NCI-H2171 (cell line): ENCODE data around the gene NECAP2.
"Not testable (repeated sequence)": the region's sequence is repeated elsewhere in the genome, so short reads cannot be mapped to it uniquely, and the experiment has no call there.

Experiments used
- DNase-seq: peaks from one replicate; lab custom pipeline; 2025; lab: John Stamatoyannopoulos, UW

NECAP2 gene

GRCh38 chr1:16461681-16462080 is 21.2 kb downstream of the NECAP2 start:
- no peak for DNase-seq

- DNase-seq: no peak
Measured at GRCh38 chr1:16462773-16463330, 22.3 kb downstream of the NECAP2 start.

GRCh38 chr1:16464917-16465625 is 24.5 kb downstream of the NECAP2 start:
- no peak for DNase-seq

DNA sequence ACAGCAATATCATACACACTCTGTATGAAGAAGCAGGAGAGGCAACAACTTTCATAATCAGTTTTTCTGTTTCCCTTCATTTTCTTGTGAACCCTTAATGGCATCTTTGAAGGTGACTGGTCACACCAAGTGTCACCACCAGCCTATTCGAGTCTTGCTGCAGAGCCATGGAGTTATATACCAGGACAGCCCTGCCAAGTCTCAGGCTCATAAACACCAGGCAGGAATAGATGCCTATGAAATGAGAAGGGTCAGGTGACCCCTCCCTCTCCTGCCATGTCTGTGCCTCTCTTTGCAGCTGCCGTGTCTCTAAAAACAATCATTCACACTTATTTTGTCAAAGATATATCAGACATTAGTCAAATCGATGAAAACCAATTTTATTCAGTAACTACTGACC is 28.0 kb downstream of the NECAP2 start:
- no peak for DNase-seq

DNA sequence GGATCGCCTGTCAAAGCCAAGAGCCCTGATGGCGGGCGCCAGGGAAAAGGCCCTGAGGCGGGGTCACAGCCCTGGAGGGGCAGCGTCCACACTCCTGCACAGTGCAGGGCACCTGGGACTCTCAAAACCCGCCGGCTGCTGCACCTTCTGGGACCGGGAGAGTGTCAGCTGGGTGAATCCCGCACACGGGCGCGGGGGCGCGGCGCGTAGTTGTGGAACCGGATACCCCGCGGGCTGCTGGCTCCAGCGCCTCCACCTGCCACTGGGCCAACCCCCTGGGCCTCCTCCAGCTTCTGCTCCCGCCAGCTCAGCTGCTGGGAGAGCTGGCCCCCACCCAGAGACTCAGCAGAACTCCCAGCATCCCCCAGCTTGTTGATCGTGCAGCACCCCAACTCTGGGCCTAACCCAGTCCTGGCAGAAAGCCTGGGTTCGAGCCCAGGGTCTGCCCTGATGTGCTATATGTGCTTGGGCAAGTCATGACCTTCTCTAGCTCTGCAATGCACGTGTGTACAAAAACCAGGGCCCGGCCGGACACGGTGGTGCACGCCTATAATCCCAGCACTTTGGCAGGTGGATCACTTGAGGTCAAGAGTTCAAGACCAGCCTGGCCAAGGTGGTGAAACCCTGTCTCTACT is 33.8 kb downstream of the NECAP2 start:
- no peak for DNase-seq

GRCh38 chr1:16474891-16475290 is 34.4 kb downstream of the NECAP2 start:
- DNase-seq: not testable (repeated sequence)

DNA sequence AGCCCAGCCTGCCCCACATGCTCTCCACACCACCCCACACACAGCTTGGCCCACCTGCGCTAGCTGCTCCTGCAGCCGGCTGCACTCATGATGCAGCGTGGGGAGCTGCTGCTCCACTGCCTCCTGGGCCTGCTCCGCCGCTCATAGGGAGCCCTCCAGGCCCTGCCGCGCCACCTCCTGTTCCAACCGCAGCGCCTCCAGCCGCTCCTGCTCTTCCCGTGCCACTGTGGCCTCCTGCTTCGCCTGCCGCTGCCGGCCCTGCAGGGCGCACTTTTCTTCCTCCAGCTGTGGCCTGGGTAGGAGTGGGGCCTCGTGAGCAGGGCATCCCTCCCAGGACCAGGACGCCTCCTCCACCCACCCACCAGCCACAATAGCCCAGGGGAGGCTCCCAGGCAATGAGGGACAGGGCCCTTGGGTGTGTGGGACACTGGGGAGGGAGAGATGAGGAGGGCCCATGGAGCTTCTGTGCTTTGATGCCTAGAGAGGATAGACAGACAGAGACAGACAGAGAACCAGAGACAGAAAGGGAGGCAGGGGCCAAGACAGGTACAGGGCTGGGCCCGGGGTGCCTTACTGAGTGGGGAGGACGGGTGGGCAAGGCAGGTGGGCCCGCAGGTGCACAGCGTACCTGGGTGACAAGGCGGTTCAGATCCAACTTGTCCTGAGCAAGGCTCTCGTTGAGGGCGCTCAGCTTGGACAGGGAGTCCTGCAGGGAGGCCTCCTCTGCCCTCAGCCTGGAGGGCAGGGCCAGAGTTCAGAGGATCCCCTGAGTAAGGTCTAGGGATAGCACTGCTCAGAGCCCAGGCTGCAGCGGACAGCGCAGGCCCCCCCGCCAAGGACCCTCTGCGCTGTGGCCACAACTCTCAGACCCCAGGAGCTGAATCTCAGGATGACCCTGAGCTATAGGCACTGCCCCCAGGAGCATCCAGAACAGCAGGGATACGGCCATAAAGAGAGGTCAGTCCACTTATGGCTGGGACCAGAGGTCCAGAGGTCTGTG is 35.5 kb downstream of the NECAP2 start:
- DNase-seq: not testable (repeated sequence)

GRCh38 chr1:16478091-16478490 is 37.6 kb downstream of the NECAP2 start:
- DNase-seq: no peak

DNA sequence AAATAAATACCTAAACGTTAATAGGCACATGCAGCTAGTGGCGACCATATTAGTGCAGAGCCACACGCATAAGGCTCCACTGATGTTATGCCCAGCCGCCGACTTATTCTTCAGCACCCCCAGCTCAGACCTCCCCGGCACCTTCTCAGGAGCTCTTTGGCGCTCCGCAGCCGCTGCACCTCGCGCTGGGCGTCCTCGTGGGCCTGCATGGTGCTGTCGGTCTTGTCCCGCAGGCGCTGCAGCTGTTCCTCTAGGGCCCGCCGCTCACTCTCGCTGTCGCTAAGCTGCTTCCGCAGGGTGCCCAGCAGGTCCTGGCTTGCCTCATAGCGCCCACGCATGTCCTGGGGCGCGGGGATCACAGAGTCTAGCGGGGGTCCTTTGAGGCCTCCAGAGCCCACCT is 42.6 kb downstream of the NECAP2 start:
- DNase-seq: not testable (repeated sequence)

GRCh38 chr1:16483639-16484500 is 43.3 kb downstream of the NECAP2 start:
- DNase-seq: not testable (repeated sequence)

GRCh38 chr1:16484501-16484835 is 43.9 kb downstream of the NECAP2 start:
- no peak for DNase-seq

DNA sequence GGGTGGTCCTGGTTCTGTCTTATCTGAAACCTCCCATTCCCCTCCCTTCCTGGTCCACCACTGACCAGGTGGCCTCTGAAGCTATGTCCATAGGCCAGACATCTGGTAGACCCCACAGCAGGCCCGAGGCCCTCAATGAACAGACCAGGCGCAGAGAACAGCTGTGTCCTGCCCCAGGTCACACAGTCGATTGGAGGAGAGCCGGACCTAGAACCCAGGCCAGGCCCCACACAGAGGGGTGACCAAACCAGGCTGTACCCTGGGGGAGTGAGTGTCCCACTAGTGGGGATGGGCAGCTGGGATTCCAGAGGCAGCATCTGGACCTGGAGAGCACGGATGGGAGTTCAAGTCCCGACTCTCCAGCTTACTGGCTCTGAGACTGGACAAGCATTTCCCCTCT is 44.4 kb downstream of the NECAP2 start:
- no peak for DNase-seq

DNA sequence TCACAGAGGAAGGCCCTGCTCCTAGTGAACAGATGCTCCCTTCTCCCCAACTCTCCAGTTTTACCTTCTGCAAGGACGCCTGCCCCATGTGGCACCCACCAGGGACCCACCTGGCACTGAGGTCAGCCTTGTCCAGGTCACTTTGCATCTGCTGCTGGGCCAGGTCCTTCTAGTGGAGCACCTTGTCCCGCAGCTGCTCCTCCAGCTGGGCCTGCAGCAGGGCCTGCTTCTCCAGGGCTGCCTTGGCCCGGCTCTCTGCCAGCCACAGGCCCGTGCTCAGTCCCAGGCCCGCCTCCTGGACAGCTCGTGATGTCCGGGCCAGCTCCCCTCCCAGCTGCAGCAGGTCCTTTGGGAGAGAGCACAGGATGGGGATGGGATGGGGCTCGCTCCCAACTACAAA is 45.8 kb downstream of the NECAP2 start:
- not testable (repeated sequence) for DNase-seq

GRCh38 chr1:16487011-16487410 is 46.5 kb downstream of the NECAP2 start:
- not testable (repeated sequence) for DNase-seq

- DNase-seq: not testable (repeated sequence)
Measured at GRCh38 chr1:16489195-16489880, 48.8 kb downstream of the NECAP2 start.

- DNase-seq: no peak
Measured at GRCh38 chr1:16491056-16491675, 50.6 kb downstream of the NECAP2 start.

GRCh38 chr1:16492937-16493336 is 52.4 kb downstream of the NECAP2 start:
- DNase-seq: not testable (repeated sequence)

DNA sequence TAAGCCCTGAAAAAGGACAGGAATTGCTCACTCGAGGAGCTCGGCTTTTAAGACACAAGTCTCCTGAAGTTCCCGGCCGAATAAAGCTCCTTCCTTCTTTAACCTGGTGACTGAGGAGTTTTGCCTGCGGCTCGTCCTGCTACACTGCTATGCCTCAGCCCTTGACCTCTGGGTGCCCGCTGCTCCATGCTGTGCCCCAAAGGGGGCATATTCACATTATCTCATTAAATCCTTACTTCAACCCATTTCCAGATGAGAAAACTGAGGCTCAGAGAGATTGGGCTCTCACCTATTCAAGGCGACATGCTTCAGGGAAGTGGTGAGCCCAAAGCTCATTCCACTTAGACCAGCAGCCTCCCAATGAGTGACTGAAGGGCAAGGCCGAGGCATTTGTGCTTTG is 53.2 kb downstream of the NECAP2 start:
- DNase-seq: not testable (repeated sequence)

DNA sequence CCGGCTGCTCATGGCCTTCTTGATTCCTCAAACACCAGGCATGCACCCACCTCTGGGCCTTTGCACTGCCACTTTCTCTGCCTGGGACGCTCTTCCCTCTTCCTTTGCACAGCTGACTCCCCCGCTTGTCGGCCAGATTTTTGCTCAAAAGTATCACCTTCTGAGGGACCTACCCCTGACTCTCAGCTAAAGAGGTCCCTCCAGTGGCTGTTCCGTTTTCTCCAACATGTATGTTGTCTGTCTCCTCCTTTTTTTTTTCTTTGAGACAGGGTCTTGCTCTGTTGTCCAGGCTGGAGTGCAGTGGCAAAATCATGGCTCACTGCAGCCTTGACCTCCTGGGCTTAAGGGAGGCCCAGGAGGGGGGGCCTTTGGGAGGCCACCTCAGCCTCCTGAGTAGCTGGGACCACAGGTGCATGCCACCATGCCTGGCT is 57.0 kb downstream of the NECAP2 start:
- not testable (repeated sequence) for DNase-seq

- DNase-seq: not testable (repeated sequence)
Measured at GRCh38 chr1:16498047-16498446, 57.5 kb downstream of the NECAP2 start.
